Measurements from ENCODE around the gene CHRNA3. TPM values are rescaled to one million over a fixed set of nuclear protein-coding genes. Genes with fewer than 3 reads are reported as not detected.
A peak's percentile ranks its signal among the peaks of the same experiment; 100 is the strongest.

CHRNA3 gene
- total RNA-seq, 4 donors from 2014 or later = 0.18 TPM; not detected in 3

DNA sequence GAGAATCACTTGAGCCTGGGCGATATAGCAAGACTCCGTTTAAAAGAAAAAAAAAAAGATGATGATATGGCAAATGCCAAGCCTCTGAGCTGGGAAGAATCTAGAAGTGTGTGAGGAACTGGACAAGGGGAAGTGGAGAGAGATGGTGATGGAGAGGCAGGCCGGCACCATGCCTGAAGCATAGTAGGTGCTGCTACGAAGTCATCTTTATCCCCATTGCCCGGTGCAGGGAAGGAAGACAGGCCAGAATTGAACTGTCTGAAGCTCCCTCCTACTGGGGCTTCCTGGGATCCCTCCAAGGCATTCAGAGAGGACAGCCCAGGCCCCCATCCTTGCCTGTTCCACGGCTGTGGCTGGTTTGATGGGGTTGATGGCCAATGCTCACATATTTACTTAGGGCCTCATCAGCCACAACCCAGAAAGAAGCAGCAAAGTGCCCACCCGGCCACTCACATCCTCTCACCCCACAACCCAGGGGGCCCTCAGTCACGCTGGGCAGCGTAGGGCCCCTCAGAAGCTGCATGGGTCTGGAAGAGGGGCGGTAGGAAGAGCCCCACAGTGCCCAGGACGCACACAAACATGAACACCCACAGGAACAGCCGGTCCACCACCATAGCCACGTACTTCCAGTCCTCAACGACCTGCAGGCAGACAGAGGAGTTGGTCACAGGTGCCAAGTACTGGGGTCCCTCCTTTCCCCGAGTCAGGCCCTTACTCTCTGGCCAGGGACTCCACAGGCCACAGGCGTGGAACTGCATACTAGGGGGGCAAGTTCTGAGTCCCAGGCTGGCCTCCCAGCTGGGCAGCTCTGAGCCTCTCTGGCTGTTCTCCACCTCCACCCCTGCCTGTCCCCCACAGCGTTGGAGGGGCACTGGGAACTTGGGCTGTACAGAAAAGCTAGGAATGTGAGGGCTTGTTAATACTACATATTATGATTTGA is 4.1 kb upstream of the CHRNA3 start:
- 76 to 78% methylated on average over 8 to 9 of the region's 17 CpGs for WGBS, 2 donors
- intact Hi-C loops (cut with DNase I) = no loop called here
- TF ChIP-seq POLR2A (IDR thresholded peaks at IDR 0.05) = no peak
- TF ChIP-seq, protein P1, sequence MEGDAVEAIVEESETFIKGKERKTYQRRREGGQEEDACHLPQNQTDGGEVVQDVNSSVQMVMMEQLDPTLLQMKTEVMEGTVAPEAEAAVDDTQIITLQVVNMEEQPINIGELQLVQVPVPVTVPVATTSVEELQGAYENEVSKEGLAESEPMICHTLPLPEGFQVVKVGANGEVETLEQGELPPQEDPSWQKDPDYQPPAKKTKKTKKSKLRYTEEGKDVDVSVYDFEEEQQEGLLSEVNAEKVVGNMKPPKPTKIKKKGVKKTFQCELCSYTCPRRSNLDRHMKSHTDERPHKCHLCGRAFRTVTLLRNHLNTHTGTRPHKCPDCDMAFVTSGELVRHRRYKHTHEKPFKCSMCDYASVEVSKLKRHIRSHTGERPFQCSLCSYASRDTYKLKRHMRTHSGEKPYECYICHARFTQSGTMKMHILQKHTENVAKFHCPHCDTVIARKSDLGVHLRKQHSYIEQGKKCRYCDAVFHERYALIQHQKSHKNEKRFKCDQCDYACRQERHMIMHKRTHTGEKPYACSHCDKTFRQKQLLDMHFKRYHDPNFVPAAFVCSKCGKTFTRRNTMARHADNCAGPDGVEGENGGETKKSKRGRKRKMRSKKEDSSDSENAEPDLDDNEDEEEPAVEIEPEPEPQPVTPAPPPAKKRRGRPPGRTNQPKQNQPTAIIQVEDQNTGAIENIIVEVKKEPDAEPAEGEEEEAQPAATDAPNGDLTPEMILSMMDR (IDR thresholded peaks at IDR 0.05) = no peak
- H3K27me3 ChIP-seq = peaks cover 3 to 77% (median 12%) of the 10 kb centered on the region in 4 donors
- H3K4me1 ChIP-seq = peaks cover 6 to 37% (median 10%) of the 10 kb centered on the region in 3 donors
- H3K4me3 ChIP-seq = no peak overlapping the region
- H3K27ac ChIP-seq = no peak overlapping the region
- no peak for DNase-seq
- no peaks in the 10 kb centered on the region for H3K36me3 ChIP-seq
- no peaks in the 10 kb centered on the region for H3K9me3 ChIP-seq

GRCh38 chr15:78623786-78624497 is 3.1 kb upstream of the CHRNA3 start:
- no peak overlapping the region for H3K4me3 ChIP-seq
- intact Hi-C loops (cut with DNase I) = no loop called here
- no peak overlapping the region for H3K27ac ChIP-seq
- no peak for DNase-seq
- H3K4me1 ChIP-seq = peaks cover 9 to 41% (median 15%) of the 10 kb centered on the region in 3 donors
- peaks cover 10 to 78% (median 19%) of the 10 kb centered on the region in 4 donors for H3K27me3 ChIP-seq
- TF ChIP-seq POLR2A (IDR thresholded peaks at IDR 0.05) = no peak
- TF ChIP-seq, protein P1 (IDR thresholded peaks at IDR 0.05) = no peak
- no peaks in the 10 kb centered on the region for H3K36me3 ChIP-seq
- no peaks in the 10 kb centered on the region for H3K9me3 ChIP-seq
- 87 to 91% methylated on average over 7 of the region's 7 CpGs for WGBS, 2 donors

GRCh38 chr15:78621810-78622402 is 1.1 kb upstream of the CHRNA3 start:
- no peaks in the 10 kb centered on the region for H3K36me3 ChIP-seq
- intact Hi-C loops (cut with DNase I) = no loop called here
- H3K27me3 ChIP-seq = peaks cover 12 to 65% (median 19%) of the 10 kb centered on the region in 4 donors
- no peak overlapping the region for H3K4me3 ChIP-seq
- DNase-seq = no peak
- 71 to 88% methylated on average over 8 to 10 of the region's 10 CpGs for WGBS, 2 donors
- H3K9me3 ChIP-seq = no peaks in the 10 kb centered on the region
- H3K4me1 ChIP-seq = peaks cover 9 to 42% (median 15%) of the 10 kb centered on the region in 3 donors
- H3K27ac ChIP-seq = no peak overlapping the region
- TF ChIP-seq, protein P1 (IDR thresholded peaks at IDR 0.05) = no peak
- TF ChIP-seq POLR2A (IDR thresholded peaks at IDR 0.05) = no peak

DNA sequence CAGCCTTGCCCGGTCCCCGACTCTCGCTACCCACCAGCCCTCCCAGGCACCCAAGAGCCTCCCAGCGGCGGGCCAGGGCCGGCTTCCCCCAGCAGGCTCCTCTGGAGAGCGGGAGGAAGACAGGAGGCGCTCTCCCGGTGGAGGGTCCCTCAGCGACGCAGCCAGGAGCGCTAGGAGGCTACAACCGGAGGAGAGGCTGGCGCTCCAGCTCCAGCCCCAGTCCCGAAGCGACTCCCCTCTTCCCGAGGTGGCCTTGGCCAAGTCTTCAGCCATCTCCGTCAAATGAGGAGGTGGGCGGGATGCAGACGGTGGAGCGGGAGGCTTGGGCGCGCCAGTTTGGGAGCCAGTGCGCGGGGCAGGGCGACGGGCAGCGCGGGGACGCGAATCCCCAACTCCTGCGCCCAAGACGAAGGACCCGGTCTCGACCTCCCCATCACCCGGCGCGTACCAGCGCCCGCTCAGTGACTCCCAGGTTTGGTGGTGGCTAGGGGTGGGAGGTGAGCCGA is 722 bp downstream of the CHRNA3 start:
- no peaks in the 10 kb centered on the region for H3K9me3 ChIP-seq
- no peak overlapping the region for H3K27ac ChIP-seq
- H3K36me3 ChIP-seq = no peaks in the 10 kb centered on the region
- TF ChIP-seq POLR2A (IDR thresholded peaks at IDR 0.05) = no peak
- TF ChIP-seq, protein P1 (IDR thresholded peaks at IDR 0.05) = peak in 1 of 6 experiments; percentile 16
- WGBS, 2 donors = 3% methylated on average over 5 of the region's 41 CpGs; no CpG with 5 or more reads in 1 of the 2 donors
- H3K4me3 ChIP-seq = peak overlapping the region; percentile 18 to 59 (median 40)
- H3K27me3 ChIP-seq = peaks cover 12 to 62% (median 19%) of the 10 kb centered on the region in 4 donors
- no peak for DNase-seq
- intact Hi-C loops (cut with DNase I) = no loop called here
- peaks cover 9 to 30% (median 15%) of the 10 kb centered on the region in 3 donors for H3K4me1 ChIP-seq
